NCI-H1105 treated with DMSO at 0.1 percent for 48 hours (cell line): ENCODE data around the gene ASTN1.

Source experiments
- DNase-seq: peaks from one replicate; lab custom pipeline; 2025; lab: John Stamatoyannopoulos, UW

ASTN1 gene

GRCh38 chr1:177164380-177165068, at the start of gene ASTN1:
ASTN1 (minus strand) TSS chr1:177164712; CDS start chr1:177164676, 36 bp downstream.
- DNase-seq = peak; percentile 57

GRCh38 chr1:177211231-177211630, 46.7 kb upstream of the ASTN1 start:
- DNase-seq = no peak

- DNase-seq = no peak
These were observed 45.6 kb upstream of the ASTN1 start for GRCh38 chr1:177210071-177210470.

GRCh38 chr1:177209357-177209756, 44.8 kb upstream of the ASTN1 start:
- DNase-seq = peak; percentile 91

- no peak for DNase-seq
These were observed 44.4 kb upstream of the ASTN1 start for GRCh38 chr1:177208920-177209319.

- no peak for DNase-seq
These were observed 42.4 kb upstream of the ASTN1 start for GRCh38 chr1:177206831-177207355.

- no peak for DNase-seq
These were observed 35.8 kb upstream of the ASTN1 start for GRCh38 chr1:177200290-177200689.

GRCh38 chr1:177198243-177198642, 33.7 kb upstream of the ASTN1 start:
- no peak for DNase-seq

- DNase-seq = no peak
These were observed 25.9 kb upstream of the ASTN1 start for GRCh38 chr1:177190308-177190970.

- DNase-seq = no peak
These were observed 22.1 kb upstream of the ASTN1 start for GRCh38 chr1:177186639-177187038.

GRCh38 chr1:177185209-177185608, 20.7 kb upstream of the ASTN1 start:
- no peak for DNase-seq

- DNase-seq = no peak
These were observed 19.3 kb upstream of the ASTN1 start for GRCh38 chr1:177183836-177184235.

- peak; percentile 81 for DNase-seq
These were observed 17.2 kb upstream of the ASTN1 start for GRCh38 chr1:177181631-177182291.

- no peak for DNase-seq
These were observed 16.7 kb upstream of the ASTN1 start for GRCh38 chr1:177181280-177181630.

- DNase-seq = no peak
These were observed 10.6 kb upstream of the ASTN1 start for GRCh38 chr1:177174921-177175634.

GRCh38 chr1:177173976-177174375, 9.5 kb upstream of the ASTN1 start:
- no peak for DNase-seq

- no peak for DNase-seq
These were observed 8.4 kb upstream of the ASTN1 start for GRCh38 chr1:177172866-177173265.

- DNase-seq = no peak
These were observed 7.8 kb upstream of the ASTN1 start for GRCh38 chr1:177172272-177172671.

GRCh38 chr1:177171536-177172123, 7.1 kb upstream of the ASTN1 start:
- peak; percentile 10 for DNase-seq

GRCh38 chr1:177170756-177171535, 6.4 kb upstream of the ASTN1 start, which contains the start of gene BRINP2:
BRINP2 (plus strand) TSS chr1:177170958; CDS start chr1:177229877, 58,919 bp downstream.
- peak; percentile 92 for DNase-seq

- no peak for DNase-seq
These were observed 542 bp upstream of the ASTN1 start for GRCh38 chr1:177165069-177165439.
